Kidney glomerular epithelial cell (primary cell): ENCODE results near the gene KIF12.
A peak's percentile ranks its signal among the peaks of the same experiment; 100 is the strongest.
"Not testable (repeated sequence)": the region's sequence is repeated elsewhere in the genome, so short reads cannot be mapped to it uniquely, and the experiment has no call there.

Experiments
- DNase-seq: peaks from one replicate; lab custom pipeline; 2025; lab: John Stamatoyannopoulos, UW

Gene KIF12

GRCh38 chr9:114084282-114085073 lies 14.6 kb downstream of the KIF12 start:
- no peak for DNase-seq

GRCh38 chr9:114083666-114084065 lies 15.4 kb downstream of the KIF12 start:
- no peak for DNase-seq

GRCh38 chr9:114082763-114083412 lies 16.2 kb downstream of the KIF12 start:
- DNase-seq, result not testable (repeated sequence)

DNA sequence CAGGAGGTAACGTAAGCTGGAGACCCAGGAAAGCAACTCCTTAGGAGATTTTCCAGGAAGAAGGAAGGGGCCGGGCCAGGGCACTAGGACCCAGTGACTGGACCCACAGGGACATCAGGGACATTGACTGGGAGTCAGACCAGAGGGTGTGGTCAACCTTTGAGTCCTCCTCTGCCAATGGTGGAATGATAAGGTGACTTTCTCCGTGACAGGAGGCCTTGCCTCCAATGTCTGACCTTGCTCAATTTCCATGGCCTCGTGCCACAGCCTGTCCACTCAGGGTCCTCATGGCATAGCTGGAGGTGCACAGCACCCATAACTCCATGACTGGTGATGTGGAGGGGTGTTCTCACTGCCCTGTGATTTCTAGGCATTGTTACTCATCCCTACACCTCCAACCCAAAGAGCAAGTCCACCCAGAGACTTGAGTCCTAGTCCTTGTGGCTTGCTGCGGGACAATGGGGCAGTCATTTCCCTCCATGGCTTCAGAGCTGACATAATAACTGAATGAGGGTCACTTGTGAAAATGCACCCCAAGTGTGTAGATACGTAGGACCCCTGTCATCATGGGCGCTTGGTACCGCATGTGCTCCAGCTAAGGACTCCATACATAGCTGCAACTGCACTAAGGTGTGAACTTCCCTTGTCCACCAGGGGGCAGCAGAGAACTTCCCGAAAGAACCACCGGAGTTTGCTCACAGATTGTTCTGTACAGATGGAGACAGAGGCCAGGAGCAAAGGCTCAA lies 16.9 kb downstream of the KIF12 start:
- DNase-seq, result peak; percentile 88

- DNase-seq, result no peak
These were observed 17.6 kb downstream of the KIF12 start for GRCh38 chr9:114081441-114082016.

DNA sequence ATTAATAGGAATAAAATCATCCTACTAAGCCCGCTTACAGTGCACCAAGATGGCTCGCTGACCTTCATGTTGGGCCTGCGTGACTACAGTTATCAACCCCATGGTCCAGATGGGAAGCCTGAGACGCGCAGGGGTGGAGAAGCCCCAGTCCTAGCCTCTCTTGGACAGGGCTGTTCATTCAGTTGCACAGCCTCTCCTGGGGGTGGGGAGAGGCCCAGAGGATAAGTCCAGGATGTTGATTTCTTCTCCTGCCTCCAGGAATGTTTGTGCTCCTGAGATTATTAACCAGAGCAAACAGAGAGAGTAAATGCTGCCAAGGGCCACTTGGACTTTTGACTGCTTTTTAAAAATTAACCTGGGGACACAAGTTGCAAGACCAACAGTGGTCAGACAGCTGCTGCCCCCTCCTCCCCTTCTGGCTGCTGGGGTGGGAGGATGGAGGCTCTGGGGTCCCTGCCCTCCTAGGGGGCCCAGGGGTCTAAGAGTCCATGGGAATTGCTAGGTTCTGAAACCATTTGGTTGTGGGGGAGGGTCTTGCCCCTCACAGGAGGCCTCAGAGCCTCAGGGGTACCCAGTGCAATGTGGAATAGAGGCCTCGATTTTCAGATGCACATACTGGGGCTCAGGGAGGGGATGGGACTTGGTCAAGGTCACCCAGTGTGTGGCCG lies 18.2 kb downstream of the KIF12 start:
- DNase-seq, result peak; percentile 67

- no peak for DNase-seq
These were observed 18.8 kb downstream of the KIF12 start for GRCh38 chr9:114080195-114080772.

DNA sequence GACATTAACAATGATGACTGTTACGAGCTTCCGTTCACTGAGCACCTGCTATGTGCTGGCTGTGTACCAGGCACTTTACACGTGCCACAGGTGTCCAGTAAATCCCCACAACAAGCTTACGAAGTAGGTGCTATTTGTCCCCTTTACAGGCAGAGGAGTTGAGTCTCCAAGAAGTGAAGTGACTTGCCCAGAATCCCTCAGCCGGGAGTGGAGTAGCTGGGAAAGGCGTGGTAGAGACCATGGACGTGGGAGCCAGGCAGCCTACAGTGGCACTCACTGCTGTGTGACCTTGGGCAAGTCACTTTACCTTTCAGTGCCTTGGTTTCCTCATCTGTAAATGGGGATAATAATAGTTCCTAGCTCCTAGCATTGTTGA lies 20.3 kb downstream of the KIF12 start:
- DNase-seq, result no peak

- DNase-seq, result no peak
These were observed 20.9 kb downstream of the KIF12 start, which contains the start of gene AMBP for GRCh38 chr9:114078021-114078780. AMBP (minus strand) TSS chr9:114078300; CDS start chr9:114078209, 91 bp downstream.

- DNase-seq, result no peak
These were observed 21.8 kb downstream of the KIF12 start for GRCh38 chr9:114077162-114077837.

GRCh38 chr9:114076237-114077161 lies 22.6 kb downstream of the KIF12 start:
- DNase-seq, result no peak

- DNase-seq, result no peak
These were observed 23.5 kb downstream of the KIF12 start for GRCh38 chr9:114075602-114076001.

DNA sequence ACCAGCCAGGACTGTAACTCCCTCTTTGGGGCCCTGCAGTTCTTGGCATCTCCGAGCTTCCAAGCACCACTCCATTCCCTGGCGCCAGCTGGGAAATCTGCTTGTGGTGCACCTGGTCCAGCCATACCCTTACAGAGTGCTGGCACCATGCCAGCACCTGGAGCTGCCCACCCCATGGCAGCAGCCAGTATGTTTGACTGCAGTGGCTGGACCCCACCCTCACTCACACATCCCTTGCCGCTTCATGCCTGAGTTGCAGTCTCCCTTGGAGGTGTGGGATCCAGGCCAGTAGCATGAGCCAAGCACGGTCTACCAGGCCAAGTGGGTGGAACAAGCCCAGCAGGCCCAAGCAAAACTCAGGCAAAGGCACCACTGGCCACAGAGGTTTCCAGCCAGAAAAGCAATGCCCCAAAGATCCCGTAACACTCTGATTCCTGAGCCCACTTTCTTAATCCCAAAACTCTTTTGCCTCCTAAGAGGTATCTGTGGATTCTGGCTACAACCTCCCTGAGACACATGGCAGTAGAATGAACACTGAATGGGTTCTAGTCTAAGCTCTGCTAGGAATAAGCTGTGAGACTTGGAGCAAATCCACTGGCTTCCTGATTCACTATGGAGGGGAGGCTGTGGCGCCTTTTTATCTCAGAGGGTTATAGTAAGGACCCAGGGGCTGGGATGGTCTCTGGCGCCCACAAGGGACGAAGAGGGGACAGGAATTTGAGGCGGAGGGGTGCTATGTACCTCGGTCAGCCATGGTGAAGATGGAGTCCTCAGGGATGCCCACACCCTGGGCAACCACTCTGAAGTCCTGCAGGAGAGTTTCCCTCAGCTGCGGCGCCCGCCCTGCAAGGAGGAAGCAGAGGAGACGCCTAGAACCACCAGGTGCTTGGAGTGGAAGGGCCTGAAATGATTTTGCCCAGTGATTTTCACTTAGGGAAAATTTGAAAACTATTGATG lies 26.6 kb downstream of the KIF12 start:
- DNase-seq, result no peak

GRCh38 chr9:114071197-114071795 lies 27.8 kb downstream of the KIF12 start:
- no peak for DNase-seq

GRCh38 chr9:114070188-114071103 lies 28.6 kb downstream of the KIF12 start:
- no peak for DNase-seq

DNA sequence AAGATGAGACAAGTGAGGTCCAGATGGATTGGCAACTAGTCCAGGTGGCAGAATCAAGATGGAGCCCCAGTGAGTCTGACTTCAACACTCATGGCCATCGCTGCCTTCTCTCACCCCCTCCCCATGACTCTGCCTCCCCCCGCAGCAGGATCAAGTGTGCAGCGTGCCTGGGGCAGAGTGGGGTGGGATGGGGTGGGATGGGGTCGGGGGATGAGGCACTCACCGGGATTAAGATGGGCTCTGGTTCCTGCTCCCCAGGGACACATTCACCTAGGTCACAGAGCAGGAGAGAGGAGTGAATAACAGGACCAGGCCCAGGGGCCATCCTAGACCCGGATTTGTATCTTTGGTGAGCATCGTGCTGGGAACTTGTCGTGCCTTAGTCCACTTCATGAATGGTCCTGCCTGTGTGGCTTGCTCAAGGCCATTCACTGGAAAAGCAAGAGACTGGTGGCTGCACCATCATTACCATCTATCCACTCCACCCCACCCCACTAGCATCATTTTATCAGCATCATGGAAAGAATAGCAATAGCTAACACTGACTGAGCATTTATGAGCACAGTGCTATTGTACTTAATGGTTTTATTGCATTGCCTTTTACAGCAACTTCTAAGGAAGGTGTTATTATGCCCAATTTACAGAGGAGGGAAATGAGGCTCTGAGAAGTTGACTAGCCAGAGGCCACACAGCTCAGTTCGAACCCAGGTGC lies 29.5 kb downstream of the KIF12 start:
- no peak for DNase-seq
